GM13976 (cell line): ENCODE results near the gene LMLN.
"Not testable (repeated sequence)": the region's sequence is repeated elsewhere in the genome, so short reads cannot be mapped to it uniquely, and the experiment has no call there.

Experiments used
- DNase-seq: peaks from one replicate; pipeline ENCODE4 v3.0.0; 2012; ENCODE audit warnings: low spot score
- in situ Hi-C: fragments of 300-500 bp; cut with MboI; formaldehyde crosslinking; loops from one replicate; pipeline ENCODE4 v1.12.0; 2022; ENCODE audit warnings: low sequenced_read_pairs, mixed read lengths, inconsistent platforms; ENCODE audit not compliant: unreplicated experiment
- TF ChIP-seq, protein P1 (sequence below): IDR thresholded peaks from 2 replicates; pipeline ENCODE4 v1.5.1; 2012; ENCODE audit warnings: borderline replicate concordance, mild to moderate bottlenecking; ENCODE audit not compliant: insufficient read depth; ENCODE audit errors: extremely low read depth, missing control alignments, control extremely low read depth

The LMLN gene, protein sequence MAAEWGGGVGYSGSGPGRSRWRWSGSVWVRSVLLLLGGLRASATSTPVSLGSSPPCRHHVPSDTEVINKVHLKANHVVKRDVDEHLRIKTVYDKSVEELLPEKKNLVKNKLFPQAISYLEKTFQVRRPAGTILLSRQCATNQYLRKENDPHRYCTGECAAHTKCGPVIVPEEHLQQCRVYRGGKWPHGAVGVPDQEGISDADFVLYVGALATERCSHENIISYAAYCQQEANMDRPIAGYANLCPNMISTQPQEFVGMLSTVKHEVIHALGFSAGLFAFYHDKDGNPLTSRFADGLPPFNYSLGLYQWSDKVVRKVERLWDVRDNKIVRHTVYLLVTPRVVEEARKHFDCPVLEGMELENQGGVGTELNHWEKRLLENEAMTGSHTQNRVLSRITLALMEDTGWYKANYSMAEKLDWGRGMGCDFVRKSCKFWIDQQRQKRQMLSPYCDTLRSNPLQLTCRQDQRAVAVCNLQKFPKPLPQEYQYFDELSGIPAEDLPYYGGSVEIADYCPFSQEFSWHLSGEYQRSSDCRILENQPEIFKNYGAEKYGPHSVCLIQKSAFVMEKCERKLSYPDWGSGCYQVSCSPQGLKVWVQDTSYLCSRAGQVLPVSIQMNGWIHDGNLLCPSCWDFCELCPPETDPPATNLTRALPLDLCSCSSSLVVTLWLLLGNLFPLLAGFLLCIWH

DNA sequence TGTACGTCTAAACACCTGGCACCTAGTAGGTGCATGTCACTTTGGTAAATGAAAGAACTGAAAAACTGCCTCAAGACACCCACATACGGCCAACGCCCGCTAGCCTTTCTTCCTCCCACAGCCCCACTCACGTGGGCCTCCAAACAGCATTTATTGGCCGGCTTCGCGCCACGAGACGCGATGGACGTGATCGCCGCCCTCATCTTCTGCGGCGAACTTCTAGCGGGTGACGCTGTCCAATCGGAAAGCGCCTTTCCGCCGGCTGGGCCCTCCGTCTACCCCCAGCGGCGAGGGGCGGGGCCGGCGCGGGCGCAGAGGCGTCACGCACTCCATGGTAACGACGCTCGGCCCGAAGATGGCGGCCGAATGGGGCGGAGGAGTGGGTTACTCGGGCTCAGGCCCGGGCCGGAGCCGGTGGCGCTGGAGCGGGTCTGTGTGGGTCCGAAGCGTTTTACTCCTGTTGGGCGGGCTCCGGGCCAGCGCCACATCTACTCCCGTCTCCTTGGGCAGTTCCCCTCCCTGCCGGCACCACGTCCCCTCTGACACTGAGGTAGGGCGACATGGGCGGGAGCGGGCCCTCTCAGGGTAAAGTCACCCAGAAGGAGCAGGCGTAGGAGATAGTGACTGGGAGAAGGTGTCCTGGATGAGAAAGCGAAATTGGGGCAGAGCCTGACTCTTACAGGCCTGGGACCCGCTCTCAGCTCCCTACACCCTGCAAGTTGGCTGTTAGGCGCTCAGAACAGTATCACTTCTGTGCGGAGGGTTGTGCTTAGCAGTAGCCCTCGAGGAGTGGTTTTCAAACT is at the start of gene LMLN:
Gene LMLN, plus strand, starts transcription at position 327 of the 803 bp plus-strand sequence. Its CDS starts 29 bp downstream, at position 356.
- in situ Hi-C loops: no loop called here
- DNase-seq: peak; percentile 96
- TF ChIP-seq, protein P1, sequence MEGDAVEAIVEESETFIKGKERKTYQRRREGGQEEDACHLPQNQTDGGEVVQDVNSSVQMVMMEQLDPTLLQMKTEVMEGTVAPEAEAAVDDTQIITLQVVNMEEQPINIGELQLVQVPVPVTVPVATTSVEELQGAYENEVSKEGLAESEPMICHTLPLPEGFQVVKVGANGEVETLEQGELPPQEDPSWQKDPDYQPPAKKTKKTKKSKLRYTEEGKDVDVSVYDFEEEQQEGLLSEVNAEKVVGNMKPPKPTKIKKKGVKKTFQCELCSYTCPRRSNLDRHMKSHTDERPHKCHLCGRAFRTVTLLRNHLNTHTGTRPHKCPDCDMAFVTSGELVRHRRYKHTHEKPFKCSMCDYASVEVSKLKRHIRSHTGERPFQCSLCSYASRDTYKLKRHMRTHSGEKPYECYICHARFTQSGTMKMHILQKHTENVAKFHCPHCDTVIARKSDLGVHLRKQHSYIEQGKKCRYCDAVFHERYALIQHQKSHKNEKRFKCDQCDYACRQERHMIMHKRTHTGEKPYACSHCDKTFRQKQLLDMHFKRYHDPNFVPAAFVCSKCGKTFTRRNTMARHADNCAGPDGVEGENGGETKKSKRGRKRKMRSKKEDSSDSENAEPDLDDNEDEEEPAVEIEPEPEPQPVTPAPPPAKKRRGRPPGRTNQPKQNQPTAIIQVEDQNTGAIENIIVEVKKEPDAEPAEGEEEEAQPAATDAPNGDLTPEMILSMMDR: no peak

DNA sequence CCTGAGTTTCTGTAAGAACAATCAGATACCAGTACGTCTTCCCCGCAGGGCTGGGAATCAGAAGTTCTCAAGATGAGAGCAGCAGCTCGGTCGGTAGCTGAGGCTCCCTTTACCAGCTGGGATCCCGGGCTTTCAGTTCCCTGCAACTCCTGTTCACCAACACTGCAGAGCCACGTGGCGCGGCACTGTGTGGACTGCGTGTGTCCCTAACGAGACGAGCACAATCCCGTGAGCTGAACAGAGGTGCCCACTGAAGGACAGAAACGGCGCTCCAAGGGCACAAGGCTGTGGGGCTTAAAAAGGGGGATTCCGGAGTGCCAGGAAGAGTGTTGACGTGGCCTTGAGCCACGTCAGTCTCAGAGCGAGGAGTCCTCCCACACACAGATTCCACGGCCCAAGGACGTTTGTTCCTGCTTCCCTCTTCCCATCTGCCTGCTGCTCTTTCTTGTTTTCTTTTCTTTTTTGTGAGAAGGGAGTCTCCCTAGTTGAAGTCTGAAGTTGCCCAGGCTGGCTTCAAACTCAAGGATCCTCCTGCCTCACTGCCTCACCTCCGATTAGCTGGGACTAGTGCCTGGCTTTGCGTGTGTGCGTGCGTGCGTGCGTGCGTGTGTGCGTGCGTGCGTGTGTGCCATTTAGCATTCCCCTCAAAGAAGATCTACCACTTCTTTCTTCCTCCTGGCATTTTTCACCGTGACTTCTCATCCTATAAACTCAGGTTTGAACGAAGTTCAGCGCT is 47.1 kb upstream of the LMLN start:
- in situ Hi-C loops: no loop called here
- no peak for DNase-seq
- TF ChIP-seq, protein P1: no peak

DNA sequence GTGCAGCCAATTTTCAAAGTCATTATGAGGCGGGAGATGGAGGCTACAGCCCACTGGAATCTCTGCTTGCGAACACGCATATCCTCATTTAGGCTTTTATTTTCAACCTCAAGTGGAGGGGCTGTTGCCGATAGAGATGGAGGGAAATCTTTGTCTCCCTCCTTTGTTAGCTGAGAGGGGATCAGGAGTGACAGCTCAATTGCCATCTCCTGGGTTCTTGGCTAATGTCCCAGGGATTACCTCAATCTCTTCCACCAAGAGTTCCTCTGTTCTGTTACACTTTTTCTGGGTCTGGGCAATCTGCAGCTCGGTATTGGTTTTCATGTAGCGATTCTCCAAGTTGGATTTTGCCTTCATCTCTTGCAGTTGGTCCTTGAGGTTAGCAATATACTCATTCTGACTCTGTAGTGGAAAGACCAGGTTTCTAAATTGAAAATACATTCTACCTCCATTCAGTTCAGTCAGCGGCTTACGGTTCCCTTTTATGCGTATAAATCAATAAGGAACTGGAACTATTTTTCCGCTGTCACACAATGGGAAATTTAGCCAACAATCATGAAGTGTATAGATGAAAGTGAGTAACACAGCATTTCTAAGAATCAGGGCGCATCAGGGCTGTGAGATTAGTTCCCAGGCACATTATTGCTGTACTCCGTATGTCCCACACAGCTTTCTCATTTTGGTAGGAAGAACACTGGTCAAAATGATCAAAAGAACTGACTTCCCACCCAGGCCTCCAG is 46.2 kb upstream of the LMLN start:
- TF ChIP-seq, protein P1: no peak
- no peak for DNase-seq
- in situ Hi-C loops: no loop called here

DNA sequence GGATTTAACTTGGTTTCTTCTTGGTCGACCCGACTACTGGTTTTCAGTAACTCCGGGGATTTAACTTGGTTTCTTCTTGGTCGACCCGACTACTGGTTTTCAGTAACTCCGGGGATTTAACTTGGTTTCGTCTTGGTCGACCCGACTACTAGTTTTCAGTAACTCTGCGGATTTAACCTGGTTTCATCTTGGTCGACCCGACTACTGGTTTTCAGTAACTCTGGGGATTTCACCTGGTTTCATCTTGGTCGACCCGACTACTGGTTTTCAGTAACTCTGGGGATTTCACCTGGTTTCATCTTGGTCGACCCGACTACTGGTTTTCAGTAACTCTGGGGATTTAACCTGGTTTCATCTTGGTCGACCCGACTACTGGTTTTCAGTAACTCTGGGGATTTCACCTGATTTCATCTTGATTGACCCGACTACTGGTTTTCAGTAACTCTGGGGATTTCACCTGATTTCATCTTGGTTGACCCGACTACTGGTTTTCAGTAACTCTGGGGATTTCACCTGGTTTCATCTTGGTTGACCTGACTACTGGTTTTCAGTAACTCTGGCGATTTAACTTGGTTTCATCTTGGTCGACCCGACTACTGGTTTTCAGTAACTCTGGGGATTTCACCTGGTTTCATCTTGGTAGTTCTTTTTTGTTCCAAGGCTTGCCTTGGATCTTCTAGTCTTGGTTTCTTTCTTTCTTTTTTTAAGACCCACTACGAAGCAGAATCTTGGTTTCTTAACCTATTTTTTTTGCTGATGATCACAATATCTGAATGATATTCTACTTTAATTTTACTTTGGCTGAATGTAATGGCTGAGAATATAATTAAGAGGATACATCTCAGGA is 38.4 kb upstream of the LMLN start:
- in situ Hi-C loops, DNase-seq: not testable (repeated sequence)

DNA sequence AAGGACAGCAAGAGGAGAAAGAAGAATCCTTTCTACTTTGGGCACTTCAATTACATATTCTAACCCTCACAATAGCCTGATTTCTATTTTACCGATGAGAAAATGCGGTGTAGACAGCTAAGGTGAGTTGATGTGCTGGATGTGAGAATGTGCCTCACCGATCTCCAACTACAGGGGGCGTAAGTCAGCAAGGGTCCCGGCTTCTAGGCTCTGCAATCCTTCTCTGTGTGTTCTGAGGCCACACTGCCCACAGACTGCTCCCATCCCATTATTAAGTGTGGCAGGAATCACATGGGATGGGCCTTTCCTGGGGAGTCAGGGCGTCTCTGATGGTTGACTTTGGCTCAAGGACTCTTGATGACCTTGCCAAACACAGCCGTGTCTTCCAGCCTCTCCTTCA is 33.6 kb upstream of the LMLN start:
- TF ChIP-seq, protein P1: no peak
- in situ Hi-C loops: no loop called here

DNA sequence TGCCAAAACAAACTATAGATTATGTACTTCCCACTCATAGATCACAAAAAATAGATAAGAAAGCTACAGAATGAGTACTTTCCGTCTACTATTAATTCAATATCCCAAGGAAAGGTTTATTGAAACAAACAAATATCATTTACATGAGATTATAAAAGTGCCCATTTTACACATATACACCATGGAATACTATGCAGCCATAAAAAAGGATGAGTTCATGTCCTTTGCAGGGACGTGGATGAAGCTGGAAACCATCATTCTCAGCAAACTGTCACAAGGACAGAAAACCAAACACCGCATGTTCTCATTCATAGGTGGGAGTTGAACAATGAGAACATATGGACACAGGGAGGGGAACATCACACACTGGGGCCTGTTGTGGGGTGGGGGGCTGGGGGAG is 32.4 kb upstream of the LMLN start:
- DNase-seq, in situ Hi-C loops: not testable (repeated sequence)

More for the DNA sequence above, 33.6 kb upstream of the LMLN start:
- no peak for DNase-seq
